Muscle layer of duodenum (tissue), 2 donors: ENCODE measurements around the gene S100A8.

ENCODE experiments used
- H3K27ac ChIP-seq: one replicate; pipeline ENCODE4 v1.7.0; 2013; ENCODE audit warnings: mild to moderate bottlenecking, low read length
- H3K27me3 ChIP-seq: one replicate; pipeline ENCODE4 v1.7.0; 2013; ENCODE audit warnings: low read depth, mild to moderate bottlenecking, control low read depth, low read length
- H3K36me3 ChIP-seq, 2 donors: one replicate each; pipeline ENCODE4 v1.7.0; 2013; ENCODE audit warnings: low read length in 2 of 2, control low read depth in 1 of 2, mild to moderate bottlenecking in 1 of 2; ENCODE audit not compliant: insufficient read depth in 2 of 2, control insufficient read depth in 1 of 2
- H3K4me1 ChIP-seq, 2 donors: one replicate each; pipeline ENCODE4 v1.7.0; 2013; ENCODE audit warnings: low read length in 2 of 2, mild to moderate bottlenecking in 2 of 2, control low read depth in 1 of 2, moderate library complexity in 1 of 2; ENCODE audit not compliant: insufficient read depth in 2 of 2, control insufficient read depth in 1 of 2
- H3K4me3 ChIP-seq, 2 donors: one replicate each; pipeline ENCODE4 v1.7.0; 2013; ENCODE audit warnings: low read length in 2 of 2, low read depth in 1 of 2, mild to moderate bottlenecking in 1 of 2
- H3K9me3 ChIP-seq, 2 donors: one replicate each; pipeline ENCODE4 v1.7.0; 2013; ENCODE audit warnings: low read length in 2 of 2, control low read depth in 1 of 2, mild to moderate bottlenecking in 1 of 2; ENCODE audit not compliant: control insufficient read depth in 1 of 2
- donor health status: healthy.

Gene S100A8

DNA sequence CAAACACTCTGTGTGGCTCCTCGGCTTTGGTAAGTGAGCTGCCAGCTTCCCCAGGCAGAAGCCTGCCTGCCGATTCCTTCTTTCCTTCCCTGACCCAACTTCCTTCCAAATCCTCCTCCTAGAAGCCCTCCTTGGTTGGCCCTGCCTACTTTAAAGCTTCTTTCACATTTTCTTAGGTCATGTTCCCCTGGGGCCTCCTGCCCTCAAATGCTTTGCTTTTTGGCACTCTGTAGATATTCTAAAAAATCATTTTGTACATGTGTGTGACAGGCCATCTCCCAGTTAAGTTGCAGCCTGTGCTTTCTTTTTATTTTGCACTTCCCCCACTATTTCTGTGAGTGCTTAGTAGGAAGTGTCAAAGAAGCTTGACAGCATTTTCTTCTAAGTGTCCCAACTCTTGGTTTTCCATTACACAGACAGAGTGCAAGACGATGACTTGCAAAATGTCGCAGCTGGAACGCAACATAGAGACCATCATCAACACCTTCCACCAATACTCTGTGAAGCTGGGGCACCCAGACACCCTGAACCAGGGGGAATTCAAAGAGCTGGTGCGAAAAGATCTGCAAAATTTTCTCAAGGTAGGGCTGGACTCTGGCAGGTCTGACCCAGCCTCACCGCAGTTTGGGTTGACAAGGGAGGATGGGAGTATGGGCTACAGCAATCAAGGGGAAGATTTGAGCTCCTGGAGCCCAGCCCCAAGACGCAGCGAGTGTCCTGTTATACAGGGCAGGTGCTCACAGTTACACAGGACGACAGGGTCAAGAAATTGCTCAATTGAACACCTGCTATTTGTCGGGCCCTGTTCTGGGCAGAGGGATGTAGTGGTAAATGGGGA lies 32.8 kb downstream of the S100A8 start, which contains the start of gene S100A9:
Gene S100A9 (plus strand): TSS at position 2 of the 838 bp plus-strand sequence. CDS start 430 bp downstream, at position 432.
- Histone ChIP-seq H3K9me3 (no peaks in the 10 kb centered on the region), H3K27ac (peak within 1 kb of the TSS; percentile 39), H3K4me3 (peak within 1 kb of the TSS; percentile 4 to 40), H3K36me3 (no peaks in the 10 kb centered on the region), H3K27me3 (no peaks in the 10 kb centered on the region), H3K4me1 (peaks cover 0 to 4% of the 10 kb centered on the region in 2 donors)

DNA sequence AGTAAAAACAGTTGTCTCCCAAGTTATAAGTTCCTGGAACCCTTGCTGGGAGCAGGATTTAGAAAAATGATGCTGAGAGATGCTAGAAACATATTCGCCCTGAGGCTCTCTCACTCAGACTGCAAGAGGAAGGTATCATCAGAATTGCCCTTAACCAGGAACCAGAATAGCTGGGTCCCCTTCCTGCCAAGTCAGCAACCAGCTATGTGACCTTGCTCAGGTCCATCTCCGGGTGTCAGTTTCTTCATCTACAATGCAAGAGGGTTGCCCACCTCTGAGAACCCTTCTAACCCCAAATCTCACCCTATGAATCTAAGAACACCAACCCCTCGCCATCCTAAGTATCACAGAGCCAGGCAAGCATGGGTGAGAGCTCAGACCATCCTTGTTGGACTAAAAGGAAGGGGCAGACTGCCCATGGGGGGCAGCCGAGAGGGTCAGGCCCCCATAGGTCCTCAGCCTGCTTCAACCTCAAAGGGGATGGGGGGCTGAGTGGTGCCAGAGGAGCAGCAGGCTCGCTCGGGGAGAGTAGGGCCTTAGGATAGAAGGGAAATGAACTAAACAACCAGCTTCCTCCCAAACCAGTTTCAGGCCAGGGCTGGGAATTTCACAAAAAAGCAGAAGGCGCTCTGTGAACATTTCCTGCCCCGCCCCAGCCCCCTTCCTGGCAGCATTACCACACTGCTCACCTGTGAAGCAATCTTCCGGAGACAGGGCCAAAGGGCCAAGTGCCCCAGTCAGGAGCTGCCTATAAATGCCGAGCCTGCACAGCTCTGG lies 33.6 kb downstream of the S100A8 start:
- no peaks in the 10 kb centered on the region for H3K36me3 ChIP-seq
- H3K4me1 ChIP-seq = peaks cover 0 to 1% of the 10 kb centered on the region in 2 donors
- peak overlapping the region; percentile 39 for H3K27ac ChIP-seq
- no peaks in the 10 kb centered on the region for H3K27me3 ChIP-seq
- H3K4me3 ChIP-seq = no peak overlapping the region
- H3K9me3 ChIP-seq = no peaks in the 10 kb centered on the region

DNA sequence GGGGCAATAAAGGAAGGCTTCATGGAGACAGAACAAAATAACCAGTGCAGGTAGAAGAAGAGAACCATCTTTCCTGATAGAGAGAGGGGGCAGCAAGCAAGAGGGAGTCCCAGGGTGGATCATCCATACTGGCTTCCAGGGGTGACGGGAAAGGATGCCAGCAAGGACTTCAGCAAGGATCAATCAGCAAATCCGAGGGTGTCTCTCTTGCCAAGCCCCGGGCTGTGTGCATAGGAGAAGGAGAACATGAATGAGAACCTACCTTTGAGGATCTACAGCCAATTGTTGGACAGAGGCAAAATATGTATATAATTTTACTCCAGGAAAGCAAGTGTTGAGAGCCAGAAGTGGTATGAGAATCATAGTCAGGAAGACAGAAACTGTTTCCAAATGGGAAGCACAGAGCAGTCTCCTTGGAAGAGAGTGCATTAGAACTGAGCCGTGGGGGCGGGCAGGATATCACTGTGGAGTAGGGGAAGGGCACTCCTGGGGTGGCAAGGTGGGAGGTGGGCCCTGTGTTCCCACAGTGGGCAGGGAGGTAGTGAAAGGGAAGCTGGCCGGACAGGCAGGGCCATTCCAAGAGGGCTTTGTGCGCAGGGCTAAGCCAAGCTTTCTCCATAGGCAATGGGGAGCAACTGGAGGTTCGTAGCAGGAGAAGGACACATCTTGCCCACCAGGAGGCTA lies 34.3 kb downstream of the S100A8 start:
- H3K27me3 ChIP-seq = no peaks in the 10 kb centered on the region
- H3K4me3 ChIP-seq = no peak overlapping the region
- no peaks in the 10 kb centered on the region for H3K36me3 ChIP-seq
- no peaks in the 10 kb centered on the region for H3K9me3 ChIP-seq
- H3K4me1 ChIP-seq = no peaks in the 10 kb centered on the region
- H3K27ac ChIP-seq = no peak overlapping the region

DNA sequence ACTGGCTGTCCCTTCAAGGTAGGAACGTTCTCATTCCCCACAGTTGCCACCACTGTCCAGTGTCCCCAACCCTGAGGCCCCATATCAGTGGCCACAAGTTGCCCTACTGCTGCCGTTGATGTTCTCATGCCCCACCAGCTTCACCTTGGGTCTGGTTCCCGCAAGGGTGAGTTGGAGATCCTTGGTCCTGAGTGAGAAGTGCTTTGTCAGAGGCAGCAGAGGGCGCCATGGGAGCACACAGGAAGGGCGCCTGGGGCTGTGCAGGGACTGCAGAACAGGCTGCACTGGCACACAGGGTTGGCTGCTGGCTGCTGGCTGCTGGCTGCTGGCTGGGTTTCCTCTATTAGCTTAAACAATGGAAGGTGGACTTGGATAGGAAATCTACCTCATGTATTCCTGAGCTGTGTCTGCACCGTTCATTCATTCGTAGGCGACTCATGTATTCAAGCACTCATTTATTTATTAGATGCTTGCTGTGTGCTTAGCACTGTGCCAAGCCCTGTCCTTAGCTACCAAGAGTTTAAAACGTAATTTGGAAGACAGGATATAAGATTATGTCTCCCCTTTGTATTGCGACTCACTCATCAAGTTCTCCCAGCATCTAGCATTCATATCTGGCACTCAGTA lies 35.3 kb downstream of the S100A8 start:
- Histone ChIP-seq H3K4me3 (no peak overlapping the region), H3K36me3 (no peaks in the 10 kb centered on the region), H3K4me1 (no peaks in the 10 kb centered on the region), H3K27ac (no peak overlapping the region), H3K9me3 (no peaks in the 10 kb centered on the region), H3K27me3 (no peaks in the 10 kb centered on the region)

DNA sequence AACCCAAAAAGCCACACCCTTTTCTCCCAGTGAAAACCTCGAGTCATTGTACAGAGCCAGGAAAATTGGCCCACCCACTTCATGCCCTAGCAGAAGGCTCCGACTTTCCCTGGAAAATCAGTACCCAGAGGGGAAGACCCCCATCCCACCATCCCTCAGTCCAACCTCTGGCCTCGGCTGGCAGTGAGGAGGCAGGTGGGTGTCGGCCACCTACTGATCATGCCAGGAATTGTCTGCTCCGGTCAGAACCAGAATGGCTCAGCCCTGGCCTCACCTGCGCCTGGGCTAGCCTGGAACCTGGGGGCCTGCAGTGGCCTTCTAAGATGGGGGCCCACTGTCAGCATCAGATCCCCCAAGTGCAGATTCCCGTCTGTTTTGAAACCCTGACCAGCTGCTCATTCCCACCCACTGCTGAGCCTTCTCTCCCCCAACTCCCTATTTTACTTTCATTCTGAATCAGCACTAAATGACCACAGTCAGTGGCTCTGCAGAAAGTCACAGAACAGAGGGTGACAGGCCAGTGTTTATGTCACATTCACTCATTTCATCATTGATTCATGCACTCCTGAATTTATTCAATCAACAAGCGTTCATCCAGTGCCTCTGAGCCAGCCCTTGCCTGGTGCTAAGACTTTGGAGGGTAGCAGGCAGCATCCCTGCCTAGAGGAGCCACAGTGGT lies 36.2 kb downstream of the S100A8 start:
- H3K9me3 ChIP-seq = no peaks in the 10 kb centered on the region
- H3K4me1 ChIP-seq = no peaks in the 10 kb centered on the region

DNA sequence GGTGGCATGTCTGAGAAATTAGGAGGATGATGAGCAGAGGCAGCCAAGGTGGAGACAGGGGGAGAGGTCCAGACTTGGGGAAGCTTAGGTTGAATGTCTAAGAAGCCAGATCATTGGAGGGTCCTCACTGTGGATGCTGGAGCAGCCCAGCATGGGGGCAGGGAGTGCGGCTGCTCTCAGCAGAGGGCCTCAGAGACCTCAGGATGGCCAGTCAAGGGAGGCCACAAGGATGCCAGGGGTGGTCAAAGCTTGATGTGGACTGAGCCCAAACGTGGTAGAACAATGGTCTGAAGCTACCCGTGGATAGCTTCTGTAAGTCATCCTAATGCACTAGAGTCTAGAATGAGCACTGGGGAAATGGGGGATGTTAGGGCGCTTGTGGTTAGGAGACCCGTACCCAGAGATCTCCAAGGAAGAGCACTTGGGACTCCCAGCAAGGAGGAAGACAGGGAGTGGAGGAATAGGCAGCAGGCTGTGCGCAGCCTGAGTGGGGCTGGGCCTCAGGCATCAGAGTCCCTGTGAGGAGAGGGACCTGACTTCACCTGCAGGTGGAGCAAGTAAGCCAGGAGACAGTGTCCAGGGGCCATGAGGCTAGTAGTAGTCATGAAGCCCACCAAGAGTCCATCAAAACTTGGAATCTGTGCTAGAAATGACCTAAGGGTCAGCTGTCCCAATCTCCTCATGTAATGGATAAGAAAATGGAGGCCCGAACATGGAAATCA lies 37.5 kb downstream of the S100A8 start:
- Histone ChIP-seq H3K27ac (no peak overlapping the region), H3K27me3 (no peaks in the 10 kb centered on the region), H3K4me1 (no peaks in the 10 kb centered on the region), H3K9me3 (no peaks in the 10 kb centered on the region), H3K4me3 (no peak overlapping the region), H3K36me3 (no peaks in the 10 kb centered on the region)

More for the DNA sequence above, 36.2 kb downstream of the S100A8 start:
- no peak overlapping the region for H3K4me3 ChIP-seq
- no peaks in the 10 kb centered on the region for H3K36me3 ChIP-seq
- H3K27me3 ChIP-seq = no peaks in the 10 kb centered on the region
- no peak overlapping the region for H3K27ac ChIP-seq

DNA sequence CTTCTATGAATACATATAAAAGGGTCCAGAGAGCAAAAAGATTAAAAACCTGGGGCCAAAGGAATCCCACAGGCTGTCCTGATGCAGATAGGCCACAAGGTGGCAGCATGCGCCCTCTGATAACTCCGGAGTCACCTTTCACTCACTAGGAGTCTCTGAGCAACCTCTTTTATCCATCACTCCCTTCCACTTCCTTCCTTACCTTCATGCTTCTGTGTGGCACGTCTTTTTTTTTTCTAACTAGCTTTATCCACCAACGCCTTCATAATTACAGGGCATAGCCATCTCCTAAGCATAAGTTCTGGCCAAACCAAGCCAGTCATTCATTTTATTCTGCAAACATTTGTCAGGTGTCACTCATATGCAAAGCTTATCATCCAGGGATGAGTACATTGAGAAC lies 38.4 kb downstream of the S100A8 start:
- H3K4me1 ChIP-seq = no peaks in the 10 kb centered on the region

DNA sequence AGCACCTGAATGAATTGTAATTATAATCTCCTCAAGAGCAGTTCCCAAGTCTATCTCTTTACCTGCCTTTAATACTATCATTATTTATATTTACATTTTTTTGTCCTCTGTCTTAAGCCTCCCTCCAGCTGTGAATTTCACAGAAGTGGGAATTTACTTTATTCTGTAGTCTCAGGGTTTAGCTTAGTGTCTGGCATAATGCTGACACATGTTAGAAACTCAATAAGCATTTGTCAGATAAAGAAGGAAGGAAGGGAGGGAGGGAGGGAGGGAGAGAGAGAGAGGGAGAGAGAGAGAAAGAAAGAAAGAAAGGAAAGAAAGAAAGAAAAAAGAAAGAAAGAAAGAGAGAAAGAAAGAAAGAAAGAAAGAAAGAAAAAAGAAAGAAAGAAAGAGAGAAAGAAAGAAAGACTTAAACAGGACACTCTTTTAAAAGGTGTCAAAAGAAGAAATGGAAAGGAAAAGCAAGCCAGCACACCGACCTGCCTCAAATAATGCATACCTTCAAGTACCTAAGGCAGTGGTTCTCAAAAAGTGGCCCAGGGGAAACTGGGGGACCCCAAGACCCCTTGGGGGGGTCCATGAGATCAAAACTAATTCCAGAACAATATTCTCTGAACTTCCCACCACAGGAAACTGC lies 40.4 kb downstream of the S100A8 start:
- Histone ChIP-seq H3K27me3 (no peaks in the 10 kb centered on the region), H3K9me3 (no peaks in the 10 kb centered on the region), H3K4me1 (no peaks in the 10 kb centered on the region), H3K27ac (no peak overlapping the region), H3K4me3 (no peak overlapping the region), H3K36me3 (no peaks in the 10 kb centered on the region)

More for the DNA sequence above, 38.4 kb downstream of the S100A8 start:
- no peak overlapping the region for H3K27ac ChIP-seq
- H3K4me3 ChIP-seq = no peak overlapping the region
- H3K27me3 ChIP-seq = no peaks in the 10 kb centered on the region
- H3K36me3 ChIP-seq = no peaks in the 10 kb centered on the region
- H3K9me3 ChIP-seq = no peaks in the 10 kb centered on the region

DNA sequence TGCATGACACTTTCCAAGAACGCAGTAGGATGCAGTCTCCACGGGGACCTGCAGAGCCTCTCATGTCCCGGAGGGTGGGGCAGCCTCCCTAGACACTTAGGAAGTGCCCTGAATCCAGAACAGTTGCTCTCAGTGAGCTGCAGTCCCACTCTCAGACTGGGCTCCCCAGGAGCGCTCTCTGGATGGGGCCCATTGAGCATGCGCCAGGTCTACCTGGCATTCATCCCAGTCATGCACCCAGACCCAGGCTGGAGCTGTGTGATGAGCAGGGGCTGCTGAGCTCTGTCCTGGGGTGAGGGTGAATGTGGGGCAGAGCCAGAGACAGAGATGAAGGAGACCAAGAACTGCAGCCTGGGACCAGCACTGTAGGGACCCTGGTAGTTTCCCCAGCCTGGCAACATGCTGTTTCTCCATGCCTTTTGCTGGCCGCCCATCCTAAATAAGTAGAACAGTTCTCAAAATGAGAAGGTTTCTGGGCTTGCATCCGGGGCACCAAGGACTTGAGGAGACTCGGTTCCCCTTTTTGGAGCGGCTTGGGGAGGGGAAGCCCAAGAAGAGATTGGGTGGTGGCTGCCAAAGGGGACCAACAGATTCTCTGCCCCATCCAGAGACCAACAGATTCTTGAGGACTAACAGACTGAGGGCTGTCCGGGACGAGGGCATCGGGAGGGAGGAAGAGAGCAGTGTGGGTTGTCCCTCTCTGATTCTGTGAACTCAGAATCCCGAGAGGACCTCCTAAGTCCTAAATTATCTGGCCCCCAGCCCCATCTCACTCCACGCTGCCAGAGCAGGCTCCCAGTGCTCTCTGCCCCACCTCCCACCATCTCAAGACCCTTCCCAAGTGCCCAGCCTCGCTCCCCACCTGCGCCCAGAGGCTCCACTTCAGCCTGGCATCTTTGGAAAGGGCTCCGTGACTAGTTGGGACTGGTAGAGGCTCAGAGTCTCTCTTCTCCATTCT lies 41.2 kb downstream of the S100A8 start:
- no peak overlapping the region for H3K4me3 ChIP-seq
- no peaks in the 10 kb centered on the region for H3K9me3 ChIP-seq
- H3K36me3 ChIP-seq = no peaks in the 10 kb centered on the region
- no peaks in the 10 kb centered on the region for H3K27me3 ChIP-seq
- no peak overlapping the region for H3K27ac ChIP-seq
- no peaks in the 10 kb centered on the region for H3K4me1 ChIP-seq
